PC-9 (cell line): ENCODE data around the gene S100A5.

ENCODE experiments used
- EZH2 ChIP-seq: fragments of 200-600 bp; sonication (generic); IDR thresholded peaks from 2 replicates; pipeline ENCODE4 v1.8.0; 2017; ENCODE audit warnings: antibody characterized with exemption, low read depth
- TF ChIP-seq, protein P1 (sequence below): fragments of 200-600 bp; sonication (generic); conservative IDR thresholded peaks from 2 replicates; pipeline ENCODE4 v1.6.1; 2017; ENCODE audit warnings: mixed run types, antibody characterized with exemption, mild to moderate bottlenecking, moderate library complexity

DNA sequence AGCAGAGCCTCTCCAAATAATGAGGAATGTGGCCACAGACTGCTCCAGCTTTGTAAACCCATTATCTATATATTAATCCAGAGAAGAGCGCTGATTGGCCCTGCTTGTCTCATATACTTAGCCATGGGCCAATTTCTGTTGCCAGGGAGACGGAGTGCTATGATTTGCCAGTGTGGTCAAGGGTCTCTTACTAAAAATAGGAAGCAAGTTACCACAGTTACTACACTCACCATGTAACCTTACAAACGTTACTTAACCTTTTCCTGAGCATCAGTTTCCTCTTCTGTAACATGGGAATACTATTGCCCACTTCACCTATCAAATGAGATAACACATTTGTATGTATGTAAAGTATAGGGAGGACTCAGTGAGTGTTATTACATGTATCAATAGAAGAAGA, 32.6 kb upstream of the S100A5 start:
- TF ChIP-seq, protein P1, sequence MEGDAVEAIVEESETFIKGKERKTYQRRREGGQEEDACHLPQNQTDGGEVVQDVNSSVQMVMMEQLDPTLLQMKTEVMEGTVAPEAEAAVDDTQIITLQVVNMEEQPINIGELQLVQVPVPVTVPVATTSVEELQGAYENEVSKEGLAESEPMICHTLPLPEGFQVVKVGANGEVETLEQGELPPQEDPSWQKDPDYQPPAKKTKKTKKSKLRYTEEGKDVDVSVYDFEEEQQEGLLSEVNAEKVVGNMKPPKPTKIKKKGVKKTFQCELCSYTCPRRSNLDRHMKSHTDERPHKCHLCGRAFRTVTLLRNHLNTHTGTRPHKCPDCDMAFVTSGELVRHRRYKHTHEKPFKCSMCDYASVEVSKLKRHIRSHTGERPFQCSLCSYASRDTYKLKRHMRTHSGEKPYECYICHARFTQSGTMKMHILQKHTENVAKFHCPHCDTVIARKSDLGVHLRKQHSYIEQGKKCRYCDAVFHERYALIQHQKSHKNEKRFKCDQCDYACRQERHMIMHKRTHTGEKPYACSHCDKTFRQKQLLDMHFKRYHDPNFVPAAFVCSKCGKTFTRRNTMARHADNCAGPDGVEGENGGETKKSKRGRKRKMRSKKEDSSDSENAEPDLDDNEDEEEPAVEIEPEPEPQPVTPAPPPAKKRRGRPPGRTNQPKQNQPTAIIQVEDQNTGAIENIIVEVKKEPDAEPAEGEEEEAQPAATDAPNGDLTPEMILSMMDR = no peak
- no peak for TF ChIP-seq EZH2
